Measurements from ENCODE around the gene ARHGAP33. TPM values are rescaled to one million over a fixed set of nuclear protein-coding genes. Genes with fewer than 3 reads are reported as not detected.
A peak's percentile ranks its signal among the peaks of the same experiment; 100 is the strongest.

The ARHGAP33 gene
- polyA plus RNA-seq, 1 donor (not counting 4 experiments of a cell fraction or from before 2014, with no cell fraction given) = 0.49 TPM

GRCh38 chr19:35822579-35822978 lies 47.2 kb downstream of the ARHGAP33 start:
- Histone ChIP-seq H3K27ac (ENCODE audit: control insufficient read depth, insufficient read depth, low read length) (no peak overlapping the region), H3K4me1 (ENCODE audit: control insufficient read depth, extremely low read depth, insufficient read depth, low read length) (no peaks in the 10 kb centered on the region), H3K27me3 (ENCODE audit: control insufficient read depth, extremely low read depth, insufficient read depth, low read length) (no peaks in the 10 kb centered on the region), H4K20me1 (ENCODE audit: control insufficient read depth, extremely low read depth, insufficient read depth, low read length) (no peaks in the 10 kb centered on the region), H3K4me3 (ENCODE audit: control insufficient read depth in 2 of 3, extremely low read depth in 1 of 3, insufficient read depth in 2 of 3, low read depth in 1 of 3, low read length in 3 of 3) (no peak overlapping the region), H3K9me3 (ENCODE audit: control insufficient read depth, low read depth, low read length) (no peaks in the 10 kb centered on the region), H3K79me2 (ENCODE audit: control insufficient read depth, insufficient read depth, low read length) (no peaks in the 10 kb centered on the region), H3K9me1 (ENCODE audit: control insufficient read depth, extremely low read depth, insufficient read depth, low read length) (no peaks in the 10 kb centered on the region), H3K36me3 (ENCODE audit: control insufficient read depth in 2 of 2, extremely low read depth in 1 of 2, insufficient read depth in 2 of 2, low read length in 2 of 2) (no peaks in the 10 kb centered on the region), H2AFZ (ENCODE audit: control insufficient read depth, low read length) (no peak overlapping the region), H3K4me2 (ENCODE audit: control insufficient read depth, extremely low read depth, insufficient read depth, low read depth, low read length) (no peak overlapping the region), H3K9ac (ENCODE audit: control insufficient read depth, extremely low read depth, insufficient read depth, low read length) (no peak overlapping the region)
- dilution Hi-C loops (cut with MboI; ENCODE audit: extremely low pct_ligation_motif_present, low sequenced_read_pairs) = no loop called here
- no peak for DNase-seq (ENCODE audit: low read depth, low spot score)
- TF ChIP-seq EZH2 (IDR thresholded peaks at IDR 0.05; ENCODE audit: low read length) = no peak
- no peak for FAIRE-seq

- Histone ChIP-seq H3K4me3 (ENCODE audit: control insufficient read depth in 2 of 3, extremely low read depth in 1 of 3, insufficient read depth in 2 of 3, low read depth in 1 of 3, low read length in 3 of 3) (no peak overlapping the region), H3K27ac (ENCODE audit: control insufficient read depth, insufficient read depth, low read length) (no peak overlapping the region), H3K9ac (ENCODE audit: control insufficient read depth, extremely low read depth, insufficient read depth, low read length) (no peak overlapping the region), H3K4me1 (ENCODE audit: control insufficient read depth, extremely low read depth, insufficient read depth, low read length) (no peaks in the 10 kb centered on the region), H3K9me3 (ENCODE audit: control insufficient read depth, low read depth, low read length) (no peaks in the 10 kb centered on the region), H3K4me2 (ENCODE audit: control insufficient read depth, extremely low read depth, insufficient read depth, low read depth, low read length) (no peak overlapping the region), H3K27me3 (ENCODE audit: control insufficient read depth, extremely low read depth, insufficient read depth, low read length) (no peaks in the 10 kb centered on the region), H4K20me1 (ENCODE audit: control insufficient read depth, extremely low read depth, insufficient read depth, low read length) (no peaks in the 10 kb centered on the region), H3K79me2 (ENCODE audit: control insufficient read depth, insufficient read depth, low read length) (no peaks in the 10 kb centered on the region), H3K9me1 (ENCODE audit: control insufficient read depth, extremely low read depth, insufficient read depth, low read length) (no peaks in the 10 kb centered on the region), H3K36me3 (ENCODE audit: control insufficient read depth in 2 of 2, extremely low read depth in 1 of 2, insufficient read depth in 2 of 2, low read length in 2 of 2) (no peaks in the 10 kb centered on the region), H2AFZ (ENCODE audit: control insufficient read depth, low read length) (no peak overlapping the region)
- TF ChIP-seq EZH2 (IDR thresholded peaks at IDR 0.05; ENCODE audit: low read length) (no peak), CTCF (optimal IDR thresholded peaks at IDR 0.05 in 1 of 3, IDR thresholded peaks at IDR 0.05 in 1 of 3, conservative IDR thresholded peaks at IDR 0.05 in 1 of 3; ENCODE audit: extremely low read depth in 1 of 3, insufficient read depth in 2 of 3, low read length in 3 of 3) (no peak)
- FAIRE-seq = no peak
- no peak for DNase-seq (ENCODE audit: low read depth, low spot score)
- dilution Hi-C loops (cut with MboI; ENCODE audit: extremely low pct_ligation_motif_present, low sequenced_read_pairs) = no loop called here
These were observed 48.8 kb downstream of the ARHGAP33 start for GRCh38 chr19:35824150-35824549.

GRCh38 chr19:35828692-35829301 lies 53.4 kb downstream of the ARHGAP33 start:
- H3K36me3 ChIP-seq (ENCODE audit: control insufficient read depth in 2 of 2, extremely low read depth in 1 of 2, insufficient read depth in 2 of 2, low read length in 2 of 2) = no peaks in the 10 kb centered on the region
- no peaks in the 10 kb centered on the region for H3K9me1 ChIP-seq (ENCODE audit: control insufficient read depth, extremely low read depth, insufficient read depth, low read length)
- no peaks in the 10 kb centered on the region for H4K20me1 ChIP-seq (ENCODE audit: control insufficient read depth, extremely low read depth, insufficient read depth, low read length)
- FAIRE-seq = peak; percentile 26
- no peaks in the 10 kb centered on the region for H3K79me2 ChIP-seq (ENCODE audit: control insufficient read depth, insufficient read depth, low read length)
- dilution Hi-C loops (cut with MboI; ENCODE audit: extremely low pct_ligation_motif_present, low sequenced_read_pairs) = no loop called here
- H3K9ac ChIP-seq (ENCODE audit: control insufficient read depth, extremely low read depth, insufficient read depth, low read length) = no peak overlapping the region
- TF ChIP-seq CTCF (optimal IDR thresholded peaks at IDR 0.05 in 1 of 3, IDR thresholded peaks at IDR 0.05 in 1 of 3, conservative IDR thresholded peaks at IDR 0.05 in 1 of 3; ENCODE audit: extremely low read depth in 1 of 3, insufficient read depth in 2 of 3, low read length in 3 of 3) (no peak), EZH2 (IDR thresholded peaks at IDR 0.05; ENCODE audit: low read length) (no peak)
- H3K4me2 ChIP-seq (ENCODE audit: control insufficient read depth, extremely low read depth, insufficient read depth, low read depth, low read length) = no peak overlapping the region
- no peaks in the 10 kb centered on the region for H3K9me3 ChIP-seq (ENCODE audit: control insufficient read depth, low read depth, low read length)
- H3K4me1 ChIP-seq (ENCODE audit: control insufficient read depth, extremely low read depth, insufficient read depth, low read length) = no peaks in the 10 kb centered on the region
- H3K4me3 ChIP-seq (ENCODE audit: control insufficient read depth in 2 of 3, extremely low read depth in 1 of 3, insufficient read depth in 2 of 3, low read depth in 1 of 3, low read length in 3 of 3) = no peak overlapping the region
- H3K27ac ChIP-seq (ENCODE audit: control insufficient read depth, insufficient read depth, low read length) = no peak overlapping the region
- DNase-seq (ENCODE audit: low read depth, low spot score) = no peak
- no peak overlapping the region for H2AFZ ChIP-seq (ENCODE audit: control insufficient read depth, low read length)
- H3K27me3 ChIP-seq (ENCODE audit: control insufficient read depth, extremely low read depth, insufficient read depth, low read length) = no peaks in the 10 kb centered on the region
